IMR-90 (cell line): ENCODE results near the gene NLGN1. TPM values are rescaled to one million over a fixed set of nuclear protein-coding genes. Genes with fewer than 3 reads are reported as not detected.

Experiments used
- ATAC-seq: fragments of 200-7000 bp; cut with Tn5 transposase; 2 replicates; pipeline ENCODE4 v1.9.1; 2020; ENCODE audit warnings: low read depth, mild to moderate bottlenecking, moderate library complexity
- BruUV-seq: library from RNA; stranded (reverse); fragments of 400-500 nt; replicated peaks from 2 replicates; lab custom pipeline; 2021; lab: Mats Ljungman, UMichigan
- CTCF ChIA-PET: fragments of 300-600 bp; formaldehyde crosslinking; extraction: SDS; loops from one replicate; lab custom pipeline; 2021; ENCODE audit warnings: antibody characterized with exemption; lab: Yijun Ruan, JAX
- POLR2A ChIA-PET: fragments of 300-600 bp; sonication (Branson Sonifier 250); formaldehyde crosslinking; loops from one replicate; lab custom pipeline; 2022; ENCODE audit warnings: antibody characterized with exemption; ENCODE audit not compliant: unreplicated experiment; lab: Charles Lee
- DNase-seq: peaks from one replicate; pipeline ENCODE4 v3.0.0; 2013
- H2AFZ ChIP-seq: replicated peaks from 2 replicates; pipeline ENCODE3; 2013; ENCODE audit warnings: low read length, mild to moderate bottlenecking; ENCODE audit not compliant: poor library complexity
- H2AK5ac ChIP-seq: 2 replicates; pipeline ENCODE4 v1.6.1; 2013; ENCODE audit warnings: low read depth, low read length, inconsistent platforms
- H2AK9ac ChIP-seq: replicated peaks from 2 replicates; pipeline ENCODE3; 2013; ENCODE audit warnings: mild to moderate bottlenecking, low read depth, low read length, moderate library complexity; ENCODE audit not compliant: poor library complexity
- H2BK120ac ChIP-seq: 2 replicates; pipeline ENCODE4 v1.6.1; 2013; ENCODE audit warnings: low read depth, low read length, inconsistent platforms
- H2BK15ac ChIP-seq: 3 replicates; pipeline ENCODE4 v1.6.1; 2013; ENCODE audit warnings: low read depth, low read length, inconsistent platforms
- H2BK20ac ChIP-seq: 2 replicates; pipeline ENCODE4 v1.6.1; 2013; ENCODE audit warnings: low read depth, mild to moderate bottlenecking, inconsistent platforms, low read length, moderate library complexity
- H2BK5ac ChIP-seq: 2 replicates; pipeline ENCODE4 v1.6.1; 2013; ENCODE audit warnings: mild to moderate bottlenecking, low read depth, low read length, inconsistent platforms; ENCODE audit not compliant: poor library complexity, severe bottlenecking
- H3K14ac ChIP-seq: replicated peaks from 2 replicates; pipeline ENCODE4 v1.6.1; 2013; ENCODE audit warnings: low read depth, low read length, inconsistent platforms
- H3K18ac ChIP-seq: 2 replicates; pipeline ENCODE4 v1.6.1; 2013; ENCODE audit warnings: low read depth, low read length, control low read depth
- H3K23ac ChIP-seq: 2 replicates; pipeline ENCODE4 v1.6.1; 2013; ENCODE audit warnings: low read depth, low read length, inconsistent platforms
- H3K27ac ChIP-seq: 2 replicates; pipeline ENCODE4 v1.5.1; 2013; ENCODE audit warnings: mild to moderate bottlenecking, control low read depth, low read length; ENCODE audit not compliant: insufficient read depth
- H3K27me3 ChIP-seq: 2 replicates; pipeline ENCODE4 v1.6.1; 2013; ENCODE audit warnings: low read length; ENCODE audit not compliant: control insufficient read depth, insufficient read depth
- H3K36me3 ChIP-seq: 2 replicates; pipeline ENCODE4 v1.6.1; 2013; ENCODE audit warnings: low read length, mixed read lengths; ENCODE audit not compliant: control insufficient read depth, insufficient read depth
- H3K4ac ChIP-seq: 2 replicates; pipeline ENCODE4 v1.6.1; 2013; ENCODE audit warnings: low read depth, low read length, inconsistent platforms
- H3K4me1 ChIP-seq: 2 replicates; pipeline ENCODE4 v1.6.1; 2013; ENCODE audit warnings: low read length, mixed read lengths; ENCODE audit not compliant: control insufficient read depth, insufficient read depth
- H3K4me2 ChIP-seq: 2 replicates; pipeline ENCODE4 v1.6.1; 2013; ENCODE audit warnings: low read depth, mild to moderate bottlenecking, control low read depth, low read length, moderate library complexity
- H3K4me3 ChIP-seq: 2 replicates; pipeline ENCODE4 v1.5.1; 2013; ENCODE audit warnings: low read depth, mild to moderate bottlenecking, control low read depth, low read length, moderate library complexity; ENCODE audit not compliant: insufficient read depth
- H3K56ac ChIP-seq: 2 replicates; pipeline ENCODE4 v1.6.1; 2013; ENCODE audit warnings: low read length, inconsistent platforms; ENCODE audit not compliant: insufficient read depth; ENCODE audit errors: extremely low read depth
- H3K79me1 ChIP-seq, 2 experiments: 2 replicates each; pipeline ENCODE4 v1.6.1; 2013; ENCODE audit warnings: low read length in 2 of 2, inconsistent platforms in 1 of 2, low read depth in 1 of 2
- H3K9ac ChIP-seq: 2 replicates; pipeline ENCODE4 v1.6.1; 2013; ENCODE audit warnings: low read depth, low read length, control low read depth
- H3K9me1 ChIP-seq: 2 replicates; pipeline ENCODE4 v1.6.1; 2013; ENCODE audit warnings: low read length, inconsistent platforms; ENCODE audit not compliant: insufficient read depth
- H3K9me3 ChIP-seq: 2 replicates; pipeline ENCODE4 v1.6.1; 2013; ENCODE audit warnings: low read length; ENCODE audit not compliant: control insufficient read depth, insufficient read depth
- H4K20me1 ChIP-seq: 2 replicates; pipeline ENCODE4 v1.6.1; 2013; ENCODE audit warnings: low read length, inconsistent platforms; ENCODE audit not compliant: insufficient read depth
- H4K5ac ChIP-seq: 2 replicates; pipeline ENCODE4 v1.6.1; 2013; ENCODE audit warnings: mild to moderate bottlenecking, low read depth, low read length, control low read depth
- H4K8ac ChIP-seq, 2 experiments: 2 replicates each; pipeline ENCODE4 v1.6.1; 2013; ENCODE audit warnings: low read depth in 2 of 2, low read length in 2 of 2, control low read depth in 1 of 2, inconsistent platforms in 1 of 2
- H4K91ac ChIP-seq: 2 replicates; pipeline ENCODE4 v1.6.1; 2013; ENCODE audit warnings: low read depth, low read length, inconsistent platforms; ENCODE audit not compliant: insufficient read depth
- BHLHE40 ChIP-seq: fragments of 150-350 bp; IDR thresholded peaks from 2 replicates; pipeline ENCODE4 v1.6.1; 2016; ENCODE audit warnings: mild to moderate bottlenecking, low read depth, low read length
- RAD21 ChIP-seq: IDR thresholded peaks from 2 replicates; pipeline ENCODE4 v1.6.1; 2012; ENCODE audit warnings: low read length, improper control_type of control experiment
- WGBS, 2 experiments: methylation state at CpG; one replicate each; pipeline versions ENCODE4 v1.1.5 to v1.1.7; 2013; ENCODE audit warnings: missing lambda C conversion rate in 2 of 2; ENCODE audit not compliant: insufficient read length in 1 of 2; ENCODE audit errors: extremely low coverage in 2 of 2; 5-methylcytosine and 5-hydroxymethylcytosine counted together
- dilution Hi-C: fragments of 300-500 bp; cut with HindIII; formaldehyde crosslinking; loops from one replicate; pipeline ENCODE4 v1.14.3; 2018; ENCODE audit warnings: low sequenced_read_pairs; ENCODE audit not compliant: unreplicated experiment
- in situ Hi-C: fragments of 300-500 bp; cut with MboI; formaldehyde crosslinking; loops from 3 replicates; pipeline ENCODE4 v1.14.3; 2019; ENCODE audit warnings: low sequenced_read_pairs, inconsistent platforms, mixed read lengths
- intact Hi-C: fragments of 100-400 bp; cut with micrococcal nuclease; formaldehyde crosslinking; loops from 2 replicates; pipeline ENCODE4 v1.10.0; 2022
- polyA plus RNA-seq, 3 experiments: library from polyadenylated mRNA; depleted of rRNA; stranded (reverse); fragments of >200 nt; gene quantifications; 2 replicates each; pipeline ENCODE4 v1.2.3, GENCODE V29; 2012; ENCODE audit warnings: low replicate concordance in 1 of 3
- total RNA-seq: library from RNA; depleted of rRNA; stranded (reverse); fragments of >200 nt; gene quantifications from 2 replicates; pipeline ENCODE4 v1.2.3, GENCODE V29; 2012
- TF ChIP-seq, protein P1 (sequence below): conservative IDR thresholded peaks from 2 replicates; pipeline ENCODE4 v1.5.1; 2012; ENCODE audit warnings: mild to moderate bottlenecking, low read depth, low read length, improper control_type of control experiment

Gene NLGN1
- total and polyA plus RNA-seq, 2 of the 4 experiments (the other 2 are of a cell fraction) = 1.8 to 12.5 TPM

DNA sequence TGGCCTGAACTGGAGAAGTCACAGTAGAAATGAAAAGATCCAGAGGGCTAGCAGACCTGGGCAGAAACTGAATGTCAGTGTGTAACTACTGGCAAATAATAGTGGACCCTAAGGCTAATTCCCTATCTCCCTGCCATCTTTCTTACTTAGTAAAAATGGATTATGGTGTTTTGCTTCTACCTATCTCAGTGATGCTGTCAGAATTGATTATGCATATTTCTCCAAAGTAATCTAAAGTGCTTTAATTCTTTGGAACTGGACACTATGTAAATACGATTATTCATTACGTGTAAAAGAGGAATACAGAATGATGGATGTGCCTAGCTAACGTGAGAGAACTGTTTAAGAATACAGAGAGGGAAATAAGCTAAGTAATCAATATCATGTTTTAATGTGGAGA lies 651.9 kb downstream of the NLGN1 start:
- no peak overlapping the region for H4K8ac ChIP-seq
- H3K4me1 ChIP-seq = no peaks in the 10 kb centered on the region
- H3K36me3 ChIP-seq = no peaks in the 10 kb centered on the region
- intact Hi-C loops (no loop called here), dilution Hi-C loops (no loop called here), in situ Hi-C loops (no loop called here)
- H3K4me2 ChIP-seq = no peak overlapping the region
- H2AFZ ChIP-seq = no peak overlapping the region
- no peak overlapping the region for H3K18ac ChIP-seq
- no peak for DNase-seq
- no peak overlapping the region for H2BK15ac ChIP-seq
- no peak overlapping the region for H2BK120ac ChIP-seq
- H4K20me1 ChIP-seq = no peaks in the 10 kb centered on the region
- no peak overlapping the region for H3K14ac ChIP-seq
- no peaks in the 10 kb centered on the region for H3K9me3 ChIP-seq
- CTCF ChIA-PET = interaction anchor here (1.0 kb wide), 1 partner anchor 11 kb away, joined by 3 read pairs; no protein-coding TSS in a partner anchor
- TF ChIP-seq, protein P1, sequence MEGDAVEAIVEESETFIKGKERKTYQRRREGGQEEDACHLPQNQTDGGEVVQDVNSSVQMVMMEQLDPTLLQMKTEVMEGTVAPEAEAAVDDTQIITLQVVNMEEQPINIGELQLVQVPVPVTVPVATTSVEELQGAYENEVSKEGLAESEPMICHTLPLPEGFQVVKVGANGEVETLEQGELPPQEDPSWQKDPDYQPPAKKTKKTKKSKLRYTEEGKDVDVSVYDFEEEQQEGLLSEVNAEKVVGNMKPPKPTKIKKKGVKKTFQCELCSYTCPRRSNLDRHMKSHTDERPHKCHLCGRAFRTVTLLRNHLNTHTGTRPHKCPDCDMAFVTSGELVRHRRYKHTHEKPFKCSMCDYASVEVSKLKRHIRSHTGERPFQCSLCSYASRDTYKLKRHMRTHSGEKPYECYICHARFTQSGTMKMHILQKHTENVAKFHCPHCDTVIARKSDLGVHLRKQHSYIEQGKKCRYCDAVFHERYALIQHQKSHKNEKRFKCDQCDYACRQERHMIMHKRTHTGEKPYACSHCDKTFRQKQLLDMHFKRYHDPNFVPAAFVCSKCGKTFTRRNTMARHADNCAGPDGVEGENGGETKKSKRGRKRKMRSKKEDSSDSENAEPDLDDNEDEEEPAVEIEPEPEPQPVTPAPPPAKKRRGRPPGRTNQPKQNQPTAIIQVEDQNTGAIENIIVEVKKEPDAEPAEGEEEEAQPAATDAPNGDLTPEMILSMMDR = no peak
- TF ChIP-seq RAD21 = no peak
- TF ChIP-seq BHLHE40 = no peak
- H3K4ac ChIP-seq = no peak overlapping the region
- no peak overlapping the region for H4K91ac ChIP-seq
- no CpG with 5 or more reads among the region's 3 CpGs for WGBS, 2 experiments
- no peak overlapping the region for H3K27ac ChIP-seq
- no peak overlapping the region for H2BK5ac ChIP-seq
- H2AK9ac ChIP-seq = no peak overlapping the region
- H3K4me3 ChIP-seq = no peak overlapping the region
- H2AK5ac ChIP-seq = no peak overlapping the region
- no peak for ATAC-seq
- no peak overlapping the region for H4K5ac ChIP-seq
- no peaks in the 10 kb centered on the region for H3K9me1 ChIP-seq
- BruUV-seq = no TSS peak
- no peak overlapping the region for H3K9ac ChIP-seq
- H3K23ac ChIP-seq = no peak overlapping the region
- no peak overlapping the region for H3K56ac ChIP-seq
- no peaks in the 10 kb centered on the region for H3K27me3 ChIP-seq
- POLR2A ChIA-PET = interaction anchor here (0.5 kb wide), 1 partner anchor 37 kb away, joined by 3 read pairs; no protein-coding TSS in a partner anchor
- no peak overlapping the region for H2BK20ac ChIP-seq
- no peaks in the 10 kb centered on the region for H3K79me1 ChIP-seq
